ENCODE measurements around the gene ZMIZ2.
"Not testable (repeated sequence)": the region's sequence is repeated elsewhere in the genome, so short reads cannot be mapped to it uniquely, and the experiment has no call there.

Gene ZMIZ2

GRCh38 chr7:44748045-44748947 lies at the start of gene ZMIZ2:
Gene ZMIZ2, plus strand, starts transcription at chr7:44748847. Its CDS starts 7,403 bp downstream, at chr7:44756250.
- peak; percentile 71 for DNase-seq (ENCODE audit: low read depth)

- DNase-seq (ENCODE audit: low read depth) = not testable (repeated sequence)
Measured at GRCh38 chr7:44699598-44699997, 49.0 kb upstream of the ZMIZ2 start.

GRCh38 chr7:44700322-44700721 lies 48.3 kb upstream of the ZMIZ2 start:
- DNase-seq (ENCODE audit: low read depth) = no peak

GRCh38 chr7:44703391-44703790 lies 45.3 kb upstream of the ZMIZ2 start:
- DNase-seq (ENCODE audit: low read depth) = not testable (repeated sequence)

- no peak for DNase-seq (ENCODE audit: low read depth)
Measured at GRCh38 chr7:44703921-44704320, 44.7 kb upstream of the ZMIZ2 start.

GRCh38 chr7:44705434-44705833 lies 43.2 kb upstream of the ZMIZ2 start:
- no peak for DNase-seq (ENCODE audit: low read depth)

GRCh38 chr7:44706788-44707557 lies 41.7 kb upstream of the ZMIZ2 start:
- no peak for DNase-seq (ENCODE audit: low read depth)

GRCh38 chr7:44707558-44708230 lies 41.0 kb upstream of the ZMIZ2 start:
- no peak for DNase-seq (ENCODE audit: low read depth)

- no peak for DNase-seq (ENCODE audit: low read depth)
Measured at GRCh38 chr7:44709011-44709915, 39.4 kb upstream of the ZMIZ2 start.

GRCh38 chr7:44709945-44710596 lies 38.6 kb upstream of the ZMIZ2 start:
- no peak for DNase-seq (ENCODE audit: low read depth)

- no peak for DNase-seq (ENCODE audit: low read depth)
Measured at GRCh38 chr7:44711528-44711927, 37.1 kb upstream of the ZMIZ2 start.

- DNase-seq (ENCODE audit: low read depth) = no peak
Measured at GRCh38 chr7:44712012-44712411, 36.6 kb upstream of the ZMIZ2 start.

- no peak for DNase-seq (ENCODE audit: low read depth)
Measured at GRCh38 chr7:44713141-44713540, 35.5 kb upstream of the ZMIZ2 start.

GRCh38 chr7:44713680-44714335 lies 34.8 kb upstream of the ZMIZ2 start:
- no peak for DNase-seq (ENCODE audit: low read depth)

- no peak for DNase-seq (ENCODE audit: low read depth)
Measured at GRCh38 chr7:44716205-44716604, 32.4 kb upstream of the ZMIZ2 start.

GRCh38 chr7:44720301-44720700 lies 28.3 kb upstream of the ZMIZ2 start:
- DNase-seq (ENCODE audit: low read depth) = peak; percentile 34

GRCh38 chr7:44724276-44724675 lies 24.4 kb upstream of the ZMIZ2 start:
- no peak for DNase-seq (ENCODE audit: low read depth)

GRCh38 chr7:44726250-44726649 lies 22.4 kb upstream of the ZMIZ2 start:
- not testable (repeated sequence) for DNase-seq (ENCODE audit: low read depth)

- DNase-seq (ENCODE audit: low read depth) = peak; percentile 98
Measured at GRCh38 chr7:44727158-44727936, 21.3 kb upstream of the ZMIZ2 start.

- DNase-seq (ENCODE audit: low read depth) = no peak
Measured at GRCh38 chr7:44727937-44728262, 20.7 kb upstream of the ZMIZ2 start.
